Dermis blood vessel endothelial cell (primary cell): ENCODE measurements around the gene SERPINB6. TPM values are rescaled to one million over a fixed set of nuclear protein-coding genes. Genes with fewer than 3 reads are reported as not detected.
"Not testable (repeated sequence)": the region's sequence is repeated elsewhere in the genome, so short reads cannot be mapped to it uniquely, and the experiment has no call there.

ENCODE experiments used
- DNase-seq: peaks from one replicate; pipeline ENCODE4 v3.0.0; 2010
- total RNA-seq: library from RNA; depleted of rRNA; stranded (reverse); fragments of >200 nt; gene quantifications from 2 replicates; pipeline ENCODE4 v1.2.3, GENCODE V29; 2014

The SERPINB6 gene
- total RNA-seq, 1 donor from 2014 or later, result 135 TPM

DNA sequence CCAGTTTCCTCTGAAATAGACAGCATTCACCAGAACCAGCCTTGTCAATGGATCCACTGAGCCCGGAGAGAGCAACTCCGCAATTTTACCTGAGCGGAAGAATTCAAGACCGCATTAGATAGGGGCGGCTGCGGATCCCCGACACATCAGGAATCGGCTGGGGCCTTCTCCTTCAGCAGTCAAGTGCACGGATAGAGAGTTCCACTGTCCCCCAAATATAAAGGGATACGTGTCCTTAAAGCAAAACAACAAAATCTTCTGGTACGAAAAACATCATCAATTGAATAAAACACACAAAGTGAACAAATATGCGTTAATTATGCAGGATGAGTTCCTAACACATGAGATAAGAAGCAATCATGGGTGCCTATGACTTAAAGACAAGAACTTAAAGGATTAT is 18.3 kb downstream of the SERPINB6 start:
- DNase-seq, result no peak

GRCh38 chr6:2952557-2953095 is 18.7 kb downstream of the SERPINB6 start:
- peak; percentile 86 for DNase-seq

DNA sequence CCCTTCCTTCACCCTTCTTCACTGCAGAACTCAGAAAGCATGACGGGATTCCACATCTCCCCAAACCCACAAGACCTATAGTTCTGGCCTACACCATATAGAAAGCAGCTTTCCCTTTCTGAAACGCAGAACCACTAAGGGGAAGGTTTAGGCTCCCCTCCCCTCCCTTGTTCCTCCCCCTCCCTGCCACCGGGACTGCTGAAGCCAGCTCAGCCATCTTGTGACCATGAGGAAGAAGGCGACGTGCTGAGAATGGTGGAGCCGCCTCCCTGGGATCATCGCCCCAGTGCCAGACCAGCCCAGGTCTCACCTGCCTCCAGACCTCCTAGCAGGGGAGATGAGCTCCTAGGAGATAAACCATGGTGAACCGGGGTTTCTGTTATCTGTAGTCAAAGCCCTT is 19.6 kb downstream of the SERPINB6 start:
- DNase-seq, result no peak

DNA sequence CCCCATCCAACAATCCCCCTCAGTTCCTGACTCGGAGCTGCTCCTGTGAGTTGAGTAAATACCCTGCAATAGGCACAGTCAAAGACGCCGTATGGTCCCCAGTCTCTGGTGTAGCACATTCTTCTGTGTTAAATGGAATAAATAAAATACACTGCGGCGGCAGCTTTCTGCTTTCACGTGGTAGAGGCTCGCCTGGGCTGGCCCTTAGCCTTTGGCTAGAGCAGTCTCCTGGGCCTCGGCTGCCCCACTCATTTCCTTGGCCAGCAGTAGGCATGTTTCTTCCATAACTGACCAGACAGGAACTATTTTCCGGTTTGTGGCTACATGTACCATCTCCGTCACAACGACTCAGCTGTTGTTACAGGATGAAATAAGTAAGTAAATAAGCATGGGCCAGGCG is 20.7 kb downstream of the SERPINB6 start:
- no peak for DNase-seq

DNA sequence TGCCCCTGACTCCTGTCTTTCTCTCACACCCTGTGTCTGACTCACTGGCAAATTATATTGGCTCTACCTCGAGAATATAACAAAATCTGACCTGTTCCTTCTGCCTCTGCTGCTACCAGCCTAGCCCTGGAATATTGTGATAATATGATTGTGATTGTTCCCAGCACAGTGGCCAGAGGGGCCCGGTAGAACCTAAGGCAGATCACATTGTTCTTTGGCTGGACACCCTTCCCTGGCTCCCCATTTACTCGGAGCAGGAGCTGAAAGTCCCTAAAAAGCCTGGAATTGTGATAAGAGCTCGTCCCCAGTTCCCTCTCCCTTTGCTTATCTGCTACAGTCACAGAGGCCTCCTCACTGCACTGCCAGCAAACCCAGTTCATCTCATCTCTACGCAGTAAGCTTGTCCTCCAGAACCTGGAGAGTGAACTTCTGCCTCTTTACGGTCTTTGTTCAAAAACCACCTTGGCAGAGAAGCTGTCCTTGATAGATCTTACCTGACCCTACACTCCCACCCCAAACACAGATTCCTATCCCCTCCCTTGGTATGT is 21.8 kb downstream of the SERPINB6 start:
- DNase-seq, result no peak

GRCh38 chr6:2949121-2949520 is 22.2 kb downstream of the SERPINB6 start:
- DNase-seq, result no peak

GRCh38 chr6:2948228-2949025 is 22.9 kb downstream of the SERPINB6 start:
- DNase-seq, result no peak

DNA sequence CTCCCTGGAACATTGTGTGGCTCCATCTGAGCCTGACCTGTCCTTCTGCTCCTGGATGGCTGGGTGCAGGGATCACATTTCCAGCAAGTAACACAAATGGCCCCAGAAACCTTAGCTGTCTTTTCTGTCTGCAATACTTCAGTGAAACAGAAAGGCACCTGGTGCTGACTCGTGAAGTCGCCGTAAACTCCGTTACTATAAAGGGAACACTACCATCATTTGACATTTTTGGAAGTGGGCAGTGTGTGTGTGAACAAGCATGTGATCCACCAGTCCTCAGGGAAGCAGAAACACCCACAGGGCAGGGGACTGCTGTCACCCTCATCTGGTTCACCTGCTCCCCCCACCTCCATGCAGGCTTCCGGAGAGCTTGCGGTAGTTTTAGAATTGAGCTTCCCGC is 23.9 kb downstream of the SERPINB6 start:
- no peak for DNase-seq

DNA sequence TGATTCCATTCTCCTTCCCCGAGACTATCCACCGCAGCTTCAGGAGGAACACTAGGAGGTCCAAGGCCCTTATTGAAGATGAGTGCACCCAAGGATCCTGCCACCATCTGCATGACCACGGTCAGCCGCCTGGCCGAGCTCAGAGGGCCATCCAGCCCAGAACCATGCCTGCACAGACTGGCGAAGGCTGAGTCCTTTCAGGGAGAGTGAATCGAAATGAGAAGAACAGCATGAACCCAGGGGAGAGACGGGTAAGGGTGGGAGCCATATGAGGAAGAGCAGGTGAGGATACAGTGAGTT is 26.3 kb downstream of the SERPINB6 start:
- no peak for DNase-seq

- no peak for DNase-seq
These were observed 26.8 kb downstream of the SERPINB6 start for GRCh38 chr6:2944405-2945152.

DNA sequence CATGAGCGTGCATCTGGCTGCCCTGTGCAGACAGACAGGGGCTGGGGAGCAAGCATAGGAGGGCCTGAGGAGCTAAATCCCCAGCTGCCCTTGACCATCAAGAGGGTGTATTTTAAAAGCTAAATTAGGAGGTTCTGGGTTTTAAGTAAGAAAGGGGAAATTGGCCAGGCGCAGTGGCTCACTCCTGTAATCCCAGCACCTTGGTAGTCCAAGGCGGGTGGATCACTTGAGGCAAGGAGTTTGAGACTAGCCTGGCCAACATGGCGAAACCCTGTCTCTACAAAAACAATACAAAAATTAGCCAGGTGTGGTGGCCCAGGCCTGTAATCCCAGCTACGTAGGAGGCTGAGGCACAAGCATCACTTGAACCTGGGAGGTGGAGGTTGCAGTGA is 27.8 kb downstream of the SERPINB6 start:
- DNase-seq, result no peak

GRCh38 chr6:2942914-2943563 is 28.3 kb downstream of the SERPINB6 start:
- peak; percentile 85 for DNase-seq

DNA sequence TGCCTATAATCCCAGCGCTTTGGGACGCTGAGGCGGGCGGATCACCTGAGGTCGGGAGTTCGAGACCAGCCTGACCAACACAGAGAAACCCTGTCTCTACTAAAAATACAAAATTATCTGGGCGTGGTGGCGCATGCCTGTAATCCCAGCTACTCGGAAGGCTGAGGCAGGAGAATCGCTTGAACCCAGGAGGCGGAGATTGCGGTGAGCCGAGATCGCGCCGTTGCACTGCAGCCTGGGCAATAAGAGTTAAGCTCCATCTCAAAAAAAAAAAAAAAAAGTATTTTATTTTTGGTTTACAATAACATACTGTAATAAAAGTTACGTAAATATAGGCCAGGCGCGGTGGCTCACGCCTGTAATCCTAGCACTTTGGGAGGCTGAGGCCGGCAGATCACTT is 29.3 kb downstream of the SERPINB6 start:
- not testable (repeated sequence) for DNase-seq

DNA sequence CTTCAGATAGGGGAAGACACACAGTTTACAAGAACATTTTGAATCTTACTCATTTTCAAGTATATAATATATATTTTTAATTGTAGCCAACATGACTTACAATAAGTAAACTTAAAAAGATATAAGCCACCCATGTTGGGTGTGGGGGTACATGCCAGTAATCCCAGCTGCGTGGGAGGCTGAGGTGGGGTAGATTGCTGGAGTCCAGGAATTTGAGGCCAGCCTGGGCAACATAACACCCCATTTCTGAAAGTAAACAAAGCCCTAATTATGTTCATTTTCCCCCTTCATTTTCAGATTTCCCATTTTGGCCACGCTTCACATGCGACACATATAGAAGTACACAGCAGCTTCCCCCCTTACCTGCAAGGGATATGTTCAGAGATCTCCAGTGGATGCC is 30.5 kb downstream of the SERPINB6 start:
- DNase-seq, result no peak

GRCh38 chr6:2940010-2940850 is 31.1 kb downstream of the SERPINB6 start:
- DNase-seq, result no peak

- no peak for DNase-seq
These were observed 31.9 kb downstream of the SERPINB6 start for GRCh38 chr6:2939315-2940009.

DNA sequence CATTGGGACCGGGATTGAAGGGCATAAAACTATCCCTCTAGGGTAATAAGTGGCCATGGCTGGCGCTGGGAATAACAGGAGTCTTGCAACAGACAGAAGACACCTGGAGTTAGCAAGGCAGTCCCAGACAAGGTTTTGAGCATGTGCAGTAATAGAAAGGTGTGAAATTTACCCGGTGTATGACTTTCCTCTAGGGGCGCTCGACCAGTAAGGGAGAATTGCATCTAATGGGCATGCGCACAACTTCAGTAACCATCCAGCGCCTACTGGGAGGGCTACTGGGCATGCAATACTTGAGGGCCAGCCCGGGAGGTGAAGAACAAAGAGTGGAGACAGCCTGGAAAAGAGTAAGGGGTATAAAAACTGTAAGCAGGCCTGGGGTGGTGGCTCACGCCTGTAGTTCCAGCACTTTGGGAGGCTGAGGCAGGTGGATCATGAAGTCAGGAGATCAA is 32.7 kb downstream of the SERPINB6 start:
- no peak for DNase-seq

DNA sequence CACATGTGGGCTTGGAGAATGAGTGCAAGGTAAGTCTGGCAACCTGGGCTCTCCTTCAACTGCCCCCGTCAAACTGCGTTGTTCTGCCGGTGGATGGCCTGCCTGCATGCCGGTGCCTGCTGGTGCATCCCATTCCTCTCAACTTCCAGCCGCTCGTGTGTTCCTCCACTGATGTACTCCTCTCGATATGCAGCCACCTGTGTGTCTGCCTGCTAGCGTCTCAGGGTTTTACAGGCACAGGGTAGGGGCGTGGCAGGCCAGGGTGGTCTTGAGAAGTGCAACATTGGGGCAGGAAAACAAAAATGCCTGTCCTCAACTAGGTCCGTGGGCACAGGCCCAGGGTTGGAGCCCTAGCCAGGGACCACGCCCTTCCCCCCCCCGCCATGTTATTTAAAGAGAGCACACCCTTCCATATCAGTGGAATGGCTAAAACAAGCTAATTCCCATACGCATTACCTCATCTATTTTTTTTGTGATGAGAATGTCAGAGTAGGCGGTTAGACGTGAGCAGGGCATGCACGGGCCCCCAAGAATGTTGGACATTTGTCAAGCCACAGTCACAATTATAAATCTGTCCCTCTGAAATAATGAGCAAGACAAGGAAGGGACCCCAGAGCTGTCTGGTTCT is 33.2 kb downstream of the SERPINB6 start:
- DNase-seq, result no peak

DNA sequence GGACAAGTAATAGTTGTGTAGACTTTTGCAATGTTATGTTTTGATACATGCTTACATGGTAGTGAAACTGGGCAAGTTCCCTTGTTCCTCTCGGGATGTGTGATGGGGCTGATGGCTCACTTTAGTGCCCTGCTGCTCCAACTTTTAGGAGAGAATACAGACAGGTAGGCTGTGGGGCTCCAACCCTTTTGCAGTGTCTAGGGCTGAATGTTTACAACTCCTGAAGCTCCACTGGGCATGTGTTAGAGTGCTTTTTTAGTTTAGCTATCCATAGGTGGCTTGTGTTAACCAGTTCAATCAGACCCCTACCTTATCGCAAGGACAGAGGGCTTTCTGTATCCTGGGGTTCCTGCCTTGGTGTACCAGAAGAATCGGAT is 33.8 kb downstream of the SERPINB6 start:
- no peak for DNase-seq

GRCh38 chr6:2935566-2936291 is 35.6 kb downstream of the SERPINB6 start:
- DNase-seq, result no peak
